Measurements from ENCODE around the gene TMPRSS11D. TPM values are rescaled to one million over a fixed set of nuclear protein-coding genes. Genes with fewer than 3 reads are reported as not detected.

The TMPRSS11D gene
- total RNA-seq, 1 donor from 2014 or later: not detected

- TF ChIP-seq CTCF (IDR thresholded peaks at IDR 0.05; ENCODE audit: unreplicated experiment): no peak
- no peak overlapping the region for H3K27ac Mint-ChIP-seq
- peaks cover 15% of the 10 kb centered on the region for H3K9me3 Mint-ChIP-seq (ENCODE audit: low read depth)
- no peaks in the 10 kb centered on the region for H3K27me3 Mint-ChIP-seq
- H3K4me3 Mint-ChIP-seq (ENCODE audit: low read depth): no peak overlapping the region
- DNase-seq (ENCODE audit: low spot score, unreplicated experiment): no peak
- H3K4me1 Mint-ChIP-seq (ENCODE audit: low read depth): peaks cover 14% of the 10 kb centered on the region
- H3K36me3 Mint-ChIP-seq (ENCODE audit: insufficient read depth): no peaks in the 10 kb centered on the region
These were observed 23.8 kb upstream of the TMPRSS11D start for GRCh38 chr4:67907650-67908049.

GRCh38 chr4:67899096-67899495 is 15.3 kb upstream of the TMPRSS11D start:
- Mint-ChIP-seq H3K4me1 (ENCODE audit: low read depth) (no peaks in the 10 kb centered on the region), H3K36me3 (ENCODE audit: insufficient read depth) (no peaks in the 10 kb centered on the region), H3K27ac (no peak overlapping the region), H3K27me3 (no peaks in the 10 kb centered on the region), H3K4me3 (ENCODE audit: low read depth) (no peak overlapping the region), H3K9me3 (ENCODE audit: low read depth) (peaks cover 4% of the 10 kb centered on the region)
- no peak for TF ChIP-seq CTCF (IDR thresholded peaks at IDR 0.05; ENCODE audit: unreplicated experiment)
- no peak for DNase-seq (ENCODE audit: low spot score, unreplicated experiment)

- Mint-ChIP-seq H3K27ac (no peak overlapping the region), H3K9me3 (ENCODE audit: low read depth) (no peaks in the 10 kb centered on the region), H3K4me3 (ENCODE audit: low read depth) (no peak overlapping the region), H3K27me3 (no peaks in the 10 kb centered on the region), H3K36me3 (ENCODE audit: insufficient read depth) (no peaks in the 10 kb centered on the region), H3K4me1 (ENCODE audit: low read depth) (no peaks in the 10 kb centered on the region)
- DNase-seq (ENCODE audit: low spot score, unreplicated experiment): no peak
- TF ChIP-seq CTCF (IDR thresholded peaks at IDR 0.05; ENCODE audit: unreplicated experiment): no peak
These were observed 13.9 kb upstream of the TMPRSS11D start for GRCh38 chr4:67897686-67898085.

GRCh38 chr4:67896421-67897065 is 12.7 kb upstream of the TMPRSS11D start:
- Mint-ChIP-seq H3K27me3 (no peaks in the 10 kb centered on the region), H3K36me3 (ENCODE audit: insufficient read depth) (no peaks in the 10 kb centered on the region), H3K4me1 (ENCODE audit: low read depth) (no peaks in the 10 kb centered on the region), H3K9me3 (ENCODE audit: low read depth) (no peaks in the 10 kb centered on the region), H3K4me3 (ENCODE audit: low read depth) (no peak overlapping the region), H3K27ac (no peak overlapping the region)
- no peak for DNase-seq (ENCODE audit: low spot score, unreplicated experiment)
- no peak for TF ChIP-seq CTCF (IDR thresholded peaks at IDR 0.05; ENCODE audit: unreplicated experiment)

- no peaks in the 10 kb centered on the region for H3K4me1 Mint-ChIP-seq (ENCODE audit: low read depth)
- H3K27ac Mint-ChIP-seq: no peak overlapping the region
- H3K4me3 Mint-ChIP-seq (ENCODE audit: low read depth): no peak overlapping the region
- no peak for TF ChIP-seq CTCF (IDR thresholded peaks at IDR 0.05; ENCODE audit: unreplicated experiment)
- H3K36me3 Mint-ChIP-seq (ENCODE audit: insufficient read depth): no peaks in the 10 kb centered on the region
- DNase-seq (ENCODE audit: low spot score, unreplicated experiment): no peak
- no peaks in the 10 kb centered on the region for H3K9me3 Mint-ChIP-seq (ENCODE audit: low read depth)
- H3K27me3 Mint-ChIP-seq: no peaks in the 10 kb centered on the region
These were observed 10.9 kb upstream of the TMPRSS11D start for GRCh38 chr4:67894659-67895058.
